Vagina (tissue), 2 donors: ENCODE results near the gene GALNT2.

ENCODE experiments used
- CTCF ChIP-seq, 3 experiments: fragments of 450-650 bp in 2 of 3; fragments of 200-600 bp in 1 of 3; sonication (generic) in 1 of 3; IDR thresholded peaks; one replicate each; pipeline ENCODE4 v1.5.1; 2017 to 2019; ENCODE audit warnings: antibody characterized with exemption in 3 of 3, mild to moderate bottlenecking in 2 of 3, moderate library complexity in 2 of 3
- POLR2AphosphoS5 ChIP-seq, 2 donors: sonication (generic); formaldehyde crosslinking; IDR thresholded peaks; one replicate each; pipeline ENCODE4 v1.9.0; 2017; ENCODE audit warnings: antibody characterized with exemption in 2 of 2, mild to moderate bottlenecking in 2 of 2, low read depth in 1 of 2; ENCODE audit not compliant: insufficient read depth in 1 of 2

GRCh38 chr1:230072866-230073265 lies 5.8 kb downstream of the GALNT2 start:
- TF ChIP-seq CTCF (IDR thresholded peaks at IDR 0.05) (no peak), POLR2AphosphoS5 (IDR thresholded peaks at IDR 0.05; ENCODE audit: insufficient read depth in 1 of 2, low read depth in 1 of 2) (no peak)
